AG08396 (cell line): Measurements from ENCODE around the gene CD8B.
"Not testable (repeated sequence)": the region's sequence is repeated elsewhere in the genome, so short reads cannot be mapped to it uniquely, and the experiment has no call there.

Experiments
- DNase-seq: peaks from one replicate; pipeline ENCODE4 v3.0.0; 2012; ENCODE audit warnings: low spot score, mixed read lengths

The CD8B gene

GRCh38 chr2:86861628-86862379 is at the start of gene CD8B:
Gene CD8B (minus strand): TSS chr2:86861886. CDS start chr2:86861865, 21 bp downstream.
- DNase-seq, result not testable (repeated sequence)

- not testable (repeated sequence) for DNase-seq
Observed at GRCh38 chr2:86905868-86906267, 44.2 kb upstream of the CD8B start.

GRCh38 chr2:86900687-86901086 is 39.0 kb upstream of the CD8B start:
- not testable (repeated sequence) for DNase-seq

- not testable (repeated sequence) for DNase-seq
Observed at GRCh38 chr2:86886026-86886425, 24.3 kb upstream of the CD8B start.

GRCh38 chr2:86882865-86883264 is 21.2 kb upstream of the CD8B start:
- DNase-seq, result not testable (repeated sequence)

- not testable (repeated sequence) for DNase-seq
Observed at GRCh38 chr2:86882118-86882665, 20.5 kb upstream of the CD8B start.

DNA sequence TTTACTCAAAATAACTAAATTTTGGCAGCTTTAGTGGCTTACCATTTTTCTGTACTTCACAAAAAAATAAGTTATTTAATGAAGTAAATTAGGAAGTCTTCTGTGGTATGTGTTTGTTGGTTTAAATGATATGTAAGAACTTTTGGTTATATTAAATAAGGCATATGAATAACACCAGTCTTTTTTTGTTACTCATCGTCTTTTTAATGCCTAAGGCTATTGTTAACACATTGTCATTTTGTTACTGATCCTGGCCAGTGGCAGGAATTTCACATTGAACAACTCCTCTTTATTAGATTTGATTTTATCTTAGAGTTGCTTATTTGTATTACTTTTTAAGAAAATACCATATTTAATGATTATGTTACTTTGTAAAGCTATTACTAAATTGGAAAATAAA is 17.3 kb upstream of the CD8B start:
- DNase-seq, result not testable (repeated sequence)

DNA sequence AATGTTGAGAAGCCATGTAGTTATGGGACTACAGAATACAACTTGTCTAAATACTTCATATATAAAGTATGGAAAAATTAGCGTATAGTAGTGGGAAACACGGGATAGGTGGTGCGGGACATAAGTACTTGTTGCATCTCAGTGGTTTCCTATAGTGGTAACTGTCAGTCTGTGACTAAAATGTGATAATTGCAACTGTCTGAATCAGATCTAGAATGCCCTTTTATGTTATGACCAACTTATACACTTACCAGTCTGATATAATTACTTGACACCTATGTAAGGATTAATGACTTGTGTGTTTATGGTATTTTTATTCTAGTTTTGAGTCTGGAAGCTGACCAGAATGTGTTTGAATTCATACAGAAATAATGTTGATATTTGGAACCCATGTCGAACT is 9.3 kb upstream of the CD8B start:
- not testable (repeated sequence) for DNase-seq

DNA sequence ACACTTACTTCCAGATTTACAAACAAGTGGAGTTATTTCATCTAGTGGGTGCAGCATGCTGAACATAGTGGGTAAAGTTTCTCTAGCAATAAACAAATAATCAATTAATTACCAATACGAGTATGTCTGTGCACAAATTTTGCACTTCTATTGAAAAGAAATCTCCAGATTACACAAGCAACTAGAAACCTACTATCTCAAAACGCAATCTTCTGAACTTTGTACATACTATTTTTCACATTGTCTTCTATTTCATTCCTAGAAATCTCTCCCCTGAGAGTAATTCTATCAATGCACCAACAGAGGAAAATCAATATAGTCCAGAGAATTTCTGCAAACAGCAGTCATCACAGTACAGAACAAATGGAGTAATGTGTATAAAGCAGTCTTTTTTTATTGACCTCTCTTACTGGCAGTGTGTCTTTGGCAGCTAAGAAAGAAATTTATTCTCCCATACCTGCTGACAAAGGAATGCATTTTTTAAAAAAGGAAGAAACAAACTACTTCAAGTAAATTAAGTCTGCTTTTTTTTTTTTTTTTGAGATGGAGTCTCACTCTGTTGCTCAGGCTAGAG is 7.3 kb upstream of the CD8B start:
- DNase-seq, result not testable (repeated sequence)

DNA sequence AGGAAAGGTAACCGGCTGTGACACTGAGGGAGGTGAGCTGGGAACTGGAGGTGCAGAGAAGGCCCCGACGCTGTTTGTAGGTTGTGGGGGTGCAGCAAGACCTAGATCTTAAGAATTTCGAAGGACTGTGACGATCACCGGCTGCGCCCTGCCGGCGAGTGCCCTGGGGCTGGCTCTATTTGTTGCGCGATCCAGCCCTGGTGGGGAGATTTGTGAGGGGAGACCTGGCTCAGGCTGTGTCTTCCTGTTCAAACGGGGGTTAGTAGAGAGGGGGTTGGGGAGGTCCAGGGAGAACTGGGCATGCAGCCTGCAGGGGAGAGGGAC is 656 bp upstream of the CD8B start:
- not testable (repeated sequence) for DNase-seq

DNA sequence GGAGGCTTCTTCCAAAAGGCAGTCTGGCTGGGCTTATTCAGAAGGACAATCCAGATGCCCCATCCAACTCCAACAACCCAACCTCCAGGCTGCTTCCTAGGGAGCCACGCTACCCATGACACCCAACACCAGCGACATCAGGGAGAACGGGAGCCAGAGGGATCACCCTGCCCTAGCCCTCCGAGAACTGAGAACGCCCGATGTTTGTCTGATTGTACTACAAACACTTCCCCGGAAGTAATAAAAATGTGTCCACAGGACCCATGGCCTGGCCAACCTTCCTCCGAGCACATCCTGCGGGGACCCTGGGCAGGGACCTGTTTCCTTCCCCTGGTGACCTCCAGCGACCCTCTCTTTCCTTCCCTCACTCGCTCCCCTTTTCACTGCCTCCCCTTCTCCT is 511 bp downstream of the CD8B start:
- DNase-seq, result not testable (repeated sequence)

GRCh38 chr2:86860573-86860972 is 1.1 kb downstream of the CD8B start:
- not testable (repeated sequence) for DNase-seq

- DNase-seq, result not testable (repeated sequence)
Observed at GRCh38 chr2:86857688-86858087, 4.0 kb downstream of the CD8B start.

GRCh38 chr2:86856498-86856897 is 5.2 kb downstream of the CD8B start:
- not testable (repeated sequence) for DNase-seq

- DNase-seq, result not testable (repeated sequence)
Observed at GRCh38 chr2:86855981-86856380, 5.7 kb downstream of the CD8B start.

DNA sequence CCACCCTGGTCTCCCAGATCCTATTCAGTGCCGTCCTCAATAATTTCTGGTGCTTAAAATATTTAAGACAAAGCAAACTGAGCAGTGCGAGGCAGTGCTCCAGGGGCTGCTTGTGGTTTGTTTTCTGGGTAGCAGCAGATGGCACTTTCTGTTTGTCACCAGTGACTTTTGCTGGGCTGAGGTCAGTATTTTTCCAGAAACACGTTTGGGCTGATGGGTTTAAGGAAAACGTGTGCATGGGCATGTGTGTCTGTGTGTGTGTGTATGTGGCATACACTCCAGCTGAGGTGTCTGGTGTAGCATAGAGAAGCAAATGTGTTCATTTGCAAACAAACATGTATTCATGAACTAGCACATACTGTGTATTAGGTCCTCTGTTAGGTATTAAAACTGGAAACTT is 10.1 kb downstream of the CD8B start:
- DNase-seq, result not testable (repeated sequence)

DNA sequence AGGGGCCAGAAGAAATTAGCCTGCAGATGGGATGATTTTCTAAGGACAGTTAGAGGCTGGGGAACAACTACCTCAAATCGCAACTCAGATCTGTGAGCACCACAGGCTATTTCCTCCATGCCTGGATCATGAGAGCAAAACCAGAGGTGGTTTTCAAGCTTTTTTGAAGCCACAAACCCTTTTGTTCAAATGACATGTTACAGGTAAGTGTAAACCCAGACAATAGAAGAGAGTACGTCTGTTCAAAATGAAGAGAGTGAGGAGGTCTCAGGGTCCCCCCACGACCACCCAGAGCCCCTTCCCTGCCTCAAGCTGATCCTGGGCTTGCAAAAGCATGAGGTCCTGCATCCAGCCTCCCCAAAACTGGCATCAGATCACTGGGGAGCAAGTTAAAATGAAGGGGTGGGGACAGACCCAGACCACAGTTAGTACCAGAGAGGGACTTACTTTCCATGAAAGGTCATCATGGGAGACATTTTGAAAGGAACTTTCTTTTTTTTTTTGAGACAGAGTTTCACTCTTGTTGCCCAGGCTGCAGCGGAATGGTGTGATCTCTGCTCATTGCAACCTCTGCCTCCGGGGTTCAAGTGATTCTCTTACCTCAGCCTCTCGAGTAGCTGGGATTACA is 19.0 kb downstream of the CD8B start:
- DNase-seq, result not testable (repeated sequence)

- DNase-seq, result not testable (repeated sequence)
Observed at GRCh38 chr2:86841330-86841729, 20.4 kb downstream of the CD8B start.

- DNase-seq, result not testable (repeated sequence)
Observed at GRCh38 chr2:86839871-86840548, 21.7 kb downstream of the CD8B start.

GRCh38 chr2:86839455-86839854 is 22.2 kb downstream of the CD8B start:
- not testable (repeated sequence) for DNase-seq

- not testable (repeated sequence) for DNase-seq
Observed at GRCh38 chr2:86837714-86838113, 24.0 kb downstream of the CD8B start.
